Esophagus muscularis mucosa (tissue), 2 donors: ENCODE measurements around the gene DYNC2LI1.

ENCODE experiments used
- EP300 ChIP-seq: sonication (generic); formaldehyde crosslinking; IDR thresholded peaks from one replicate; pipeline ENCODE4 v1.6.1; 2017; ENCODE audit warnings: antibody characterized with exemption
- POLR2A ChIP-seq: fragments of 450-650 bp; IDR thresholded peaks from one replicate; pipeline ENCODE4 v1.6.1; 2017; ENCODE audit warnings: antibody characterized with exemption, moderate library complexity, mild to moderate bottlenecking, low read depth

- TF ChIP-seq EP300: no peak
- no peak for TF ChIP-seq POLR2A
These were observed 68.4 kb downstream of the DYNC2LI1 start for GRCh38 chr2:43841949-43842865.
